ENCODE measurements around the gene PAPSS1. TPM values are rescaled to one million over a fixed set of nuclear protein-coding genes. Genes with fewer than 3 reads are reported as not detected.

Gene PAPSS1
- total and polyA plus RNA-seq, 2 of the 8 experiments (the other 6 are each of a cell fraction or from before 2014, with no cell fraction given) = 79.2 to 98.5 TPM

DNA sequence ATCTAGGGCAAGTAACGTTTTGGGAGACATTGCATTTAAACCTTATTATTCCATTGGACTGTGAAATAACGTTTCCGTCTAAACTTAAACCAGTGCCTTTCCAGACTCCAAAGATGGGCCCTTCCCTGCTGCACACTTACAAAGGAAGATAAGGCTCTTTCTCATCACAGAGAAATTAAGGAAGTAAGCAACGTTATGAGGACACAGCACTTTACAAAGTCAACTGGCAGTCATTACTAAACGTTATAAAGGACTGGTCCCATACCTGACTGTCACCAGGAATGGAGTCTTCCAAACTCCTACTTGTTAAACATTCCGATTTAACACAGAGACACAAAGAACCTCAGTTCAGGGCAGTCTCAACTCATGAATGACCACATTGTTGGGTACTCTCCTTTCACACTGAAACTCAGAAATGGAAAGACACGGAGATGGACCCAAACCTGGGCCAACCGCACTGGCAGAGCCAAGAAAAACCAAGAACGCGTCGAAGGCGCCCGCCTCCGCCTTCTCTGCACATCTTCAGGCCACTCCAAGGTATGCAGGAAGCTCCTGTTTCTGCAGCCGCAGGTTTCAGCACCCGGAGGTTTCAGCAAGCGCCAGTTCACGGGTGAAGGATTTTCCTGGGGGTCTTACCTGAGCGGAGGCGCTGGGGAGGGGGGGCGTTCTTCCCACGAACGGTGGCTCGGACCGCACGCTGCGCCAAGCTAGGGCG lies 670 bp downstream of the PAPSS1 start (continued):
- TF ChIP-seq, protein P1, sequence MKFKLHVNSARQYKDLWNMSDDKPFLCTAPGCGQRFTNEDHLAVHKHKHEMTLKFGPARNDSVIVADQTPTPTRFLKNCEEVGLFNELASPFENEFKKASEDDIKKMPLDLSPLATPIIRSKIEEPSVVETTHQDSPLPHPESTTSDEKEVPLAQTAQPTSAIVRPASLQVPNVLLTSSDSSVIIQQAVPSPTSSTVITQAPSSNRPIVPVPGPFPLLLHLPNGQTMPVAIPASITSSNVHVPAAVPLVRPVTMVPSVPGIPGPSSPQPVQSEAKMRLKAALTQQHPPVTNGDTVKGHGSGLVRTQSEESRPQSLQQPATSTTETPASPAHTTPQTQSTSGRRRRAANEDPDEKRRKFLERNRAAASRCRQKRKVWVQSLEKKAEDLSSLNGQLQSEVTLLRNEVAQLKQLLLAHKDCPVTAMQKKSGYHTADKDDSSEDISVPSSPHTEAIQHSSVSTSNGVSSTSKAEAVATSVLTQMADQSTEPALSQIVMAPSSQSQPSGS (IDR thresholded peaks at IDR 0.05; ENCODE audit: low read length) = no peak
- no peak for TF ChIP-seq RNF2 (IDR thresholded peaks at IDR 0.05; ENCODE audit: borderline replicate concordance, low read depth, low read length, missing control alignments, poor library complexity, severe bottlenecking)
- peak; percentile 57; the same call in 1 of the 2 replicates for TF ChIP-seq RBBP5 (IDR thresholded peaks at IDR 0.05; ENCODE audit: borderline replicate concordance, low read depth, low read length)
- TF ChIP-seq RXRA (IDR thresholded peaks at IDR 0.05; ENCODE audit: insufficient read depth, low read depth, low read length) = no peak
- no peak for TF ChIP-seq BCL11A (IDR thresholded peaks at IDR 0.05; ENCODE audit: low read depth in 2 of 2, low read length in 2 of 2)
- no peak for TF ChIP-seq CHD1 (IDR thresholded peaks at IDR 0.05; ENCODE audit: low read depth, low read length)
- TF ChIP-seq, protein P2, sequence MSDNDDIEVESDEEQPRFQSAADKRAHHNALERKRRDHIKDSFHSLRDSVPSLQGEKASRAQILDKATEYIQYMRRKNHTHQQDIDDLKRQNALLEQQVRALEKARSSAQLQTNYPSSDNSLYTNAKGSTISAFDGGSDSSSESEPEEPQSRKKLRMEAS (IDR thresholded peaks at IDR 0.05) = no peak
- no peak for TF ChIP-seq JUND (IDR thresholded peaks at IDR 0.05; ENCODE audit: low read length)

Data from H1 (cell line).